NCI-H187 (cell line): Measurements from ENCODE around the gene PCNX3.
"Not testable (repeated sequence)": the region's sequence is repeated elsewhere in the genome, so short reads cannot be mapped to it uniquely, and the experiment has no call there.

Experiments used
- DNase-seq, 2 experiments: peaks; one replicate each; lab custom pipeline; 2025; lab: John Stamatoyannopoulos, UW

Gene PCNX3

DNA sequence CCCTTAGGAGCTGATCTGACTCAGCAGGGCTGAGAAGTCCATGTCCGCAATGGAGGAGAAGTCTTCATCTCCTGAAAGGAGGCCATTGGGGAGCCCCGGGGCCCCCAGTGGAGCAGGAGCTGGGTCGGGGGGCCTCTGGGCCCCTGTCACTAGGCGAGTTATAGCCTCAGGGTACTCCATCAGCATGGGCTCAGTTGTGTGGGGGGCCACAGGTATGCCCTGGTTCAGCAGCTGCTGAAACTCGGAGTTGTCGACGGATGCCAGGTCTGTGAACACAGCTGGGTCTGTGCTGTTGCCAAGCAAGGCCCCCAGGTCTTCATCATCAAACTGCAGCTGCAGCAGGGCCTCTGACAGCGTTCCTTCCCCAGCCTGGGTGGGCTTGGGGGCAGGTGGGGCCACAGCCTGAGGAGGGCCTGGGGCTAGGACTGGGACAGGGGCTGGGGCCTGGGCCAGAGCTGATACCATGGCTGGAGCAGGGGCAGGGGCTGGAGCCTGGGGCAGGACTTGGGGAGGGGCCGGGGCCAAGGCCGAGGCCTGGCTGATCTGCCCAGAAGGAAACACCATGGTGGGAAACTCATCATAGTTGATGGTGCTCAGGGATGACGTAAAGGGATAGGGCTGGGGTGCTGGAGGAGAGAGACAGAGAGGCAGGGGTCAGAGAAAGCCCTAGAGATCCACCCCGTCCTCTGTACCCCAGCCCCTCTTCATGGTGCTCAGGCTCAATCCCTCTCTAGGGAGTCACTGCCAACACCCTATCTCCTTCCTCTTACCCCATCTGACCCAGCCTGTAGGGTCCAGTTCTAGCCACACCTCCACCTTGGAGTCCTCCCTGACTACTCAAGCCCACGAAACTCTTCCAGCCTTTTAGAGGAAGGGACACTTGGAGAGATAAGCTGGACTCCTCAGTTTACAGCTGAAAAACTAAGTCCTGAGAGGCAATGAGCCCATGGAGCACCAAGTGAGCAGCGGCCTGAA is 39.1 kb downstream of the PCNX3 start:
- DNase-seq: no peak

DNA sequence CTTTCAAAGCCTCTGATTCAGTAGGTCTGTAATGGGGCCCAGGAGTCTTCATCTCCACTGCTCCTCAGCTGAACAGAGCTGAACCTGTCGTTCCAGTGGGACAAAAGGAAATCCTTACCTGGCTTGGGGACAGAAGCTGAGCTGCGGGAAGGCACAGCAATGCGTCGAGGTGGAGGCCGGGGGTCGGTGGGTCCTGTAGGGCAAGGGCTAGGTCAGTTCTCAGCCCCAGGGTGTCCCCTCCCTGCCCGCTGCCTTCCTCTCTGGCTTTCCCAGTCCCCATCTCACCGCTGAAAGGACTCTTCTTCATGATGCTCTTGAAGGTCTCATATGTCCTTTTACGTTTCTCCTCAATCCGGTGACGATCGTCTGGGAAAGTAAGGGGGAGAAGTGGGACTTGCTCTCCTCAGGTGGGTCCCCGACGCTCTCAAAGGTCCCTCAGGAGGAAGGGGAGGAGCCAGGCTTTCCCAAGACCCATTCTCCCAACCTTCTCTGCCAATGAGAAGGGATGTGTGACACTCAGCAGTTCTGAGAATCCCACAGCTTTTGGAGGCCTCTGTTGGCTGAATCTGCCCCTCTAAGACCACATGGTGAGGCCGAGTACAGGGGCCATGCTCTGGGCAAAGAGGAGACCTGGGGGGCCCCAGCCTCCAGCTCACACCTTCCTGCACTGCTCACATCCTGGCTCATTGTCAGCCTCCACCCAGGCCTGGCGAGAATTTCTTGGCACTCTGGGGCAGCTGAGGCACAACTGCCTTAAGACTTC is 40.2 kb downstream of the PCNX3 start:
- DNase-seq: no peak

DNA sequence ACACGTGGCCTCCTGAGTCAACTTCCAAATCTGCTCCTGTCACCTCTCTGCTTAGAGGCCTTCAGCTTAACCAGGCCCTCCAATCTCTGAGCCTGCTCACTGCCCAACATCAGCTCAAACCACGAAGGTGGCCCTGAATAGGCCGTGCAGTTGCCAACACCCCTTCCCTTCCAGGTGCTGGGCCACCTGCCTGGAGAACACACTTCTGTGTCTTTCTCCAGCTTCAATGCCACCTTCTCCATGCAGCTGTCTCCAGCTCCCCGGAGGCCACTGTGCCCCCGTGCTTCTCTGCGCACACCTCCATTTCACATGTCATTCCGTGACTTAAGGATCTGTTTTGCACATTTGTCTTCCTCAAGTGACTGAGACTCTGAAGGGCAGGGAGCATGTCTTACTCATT is 41.9 kb downstream of the PCNX3 start:
- DNase-seq: no peak

DNA sequence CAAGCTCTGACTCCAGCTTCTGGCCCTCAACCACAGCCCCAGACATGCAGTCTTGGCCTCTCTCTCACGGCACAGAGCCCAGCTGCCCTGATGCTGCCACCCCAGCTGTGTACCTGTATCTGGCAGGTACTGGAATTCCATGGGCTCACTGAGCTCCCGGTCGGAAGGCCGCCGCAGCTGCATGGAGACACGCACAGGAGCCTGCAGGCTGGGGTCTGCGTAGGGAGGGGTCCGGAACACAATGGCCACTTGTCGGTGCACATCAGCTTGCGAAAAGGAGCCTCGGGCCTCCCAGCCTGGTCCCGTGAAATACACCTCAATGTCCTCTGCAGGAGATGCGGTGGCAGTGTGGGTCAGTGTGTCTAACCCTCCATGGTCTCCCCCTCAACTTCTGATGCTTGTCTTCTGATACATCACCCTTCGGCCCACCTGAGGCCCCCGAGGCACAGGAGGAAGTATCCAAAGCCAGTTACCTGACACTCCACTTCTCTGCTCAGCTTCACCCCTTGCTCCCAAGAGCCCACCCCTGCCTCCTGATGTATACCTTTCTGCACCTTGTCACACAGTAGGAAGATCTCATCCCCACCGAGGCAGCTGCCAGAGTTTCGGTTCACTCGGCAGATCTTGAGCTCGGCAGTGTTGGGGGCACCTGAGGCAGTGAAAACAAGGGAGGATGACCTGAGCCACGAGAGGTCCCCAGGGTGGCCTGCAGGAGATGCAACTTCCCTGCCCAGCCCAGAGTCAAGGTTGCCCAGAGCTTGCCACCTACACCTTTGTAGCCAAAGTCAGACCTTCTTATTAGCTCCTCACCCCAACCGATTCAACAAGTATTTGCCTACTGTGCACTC is 42.8 kb downstream of the PCNX3 start:
- DNase-seq: no peak

DNA sequence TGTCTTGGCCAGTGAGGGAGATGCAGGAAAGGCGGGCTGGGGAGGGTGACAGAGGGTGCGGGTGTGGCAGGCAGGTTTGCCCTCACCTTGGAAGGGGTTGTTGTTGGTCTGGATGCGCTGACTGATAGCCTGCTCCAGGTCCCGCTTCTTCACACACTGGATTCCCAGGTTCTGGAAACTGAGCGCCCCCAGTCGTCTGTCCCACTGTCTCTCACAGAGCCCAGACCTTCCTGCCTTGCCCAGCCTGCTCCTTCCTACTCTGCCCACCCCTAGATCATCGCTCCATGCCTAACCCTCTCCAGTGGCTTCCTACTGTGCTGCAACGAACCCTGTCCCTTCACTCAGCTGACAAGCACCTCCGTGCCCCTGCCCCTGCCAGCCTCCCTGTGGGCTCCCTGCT is 44.5 kb downstream of the PCNX3 start:
- no peak for DNase-seq

DNA sequence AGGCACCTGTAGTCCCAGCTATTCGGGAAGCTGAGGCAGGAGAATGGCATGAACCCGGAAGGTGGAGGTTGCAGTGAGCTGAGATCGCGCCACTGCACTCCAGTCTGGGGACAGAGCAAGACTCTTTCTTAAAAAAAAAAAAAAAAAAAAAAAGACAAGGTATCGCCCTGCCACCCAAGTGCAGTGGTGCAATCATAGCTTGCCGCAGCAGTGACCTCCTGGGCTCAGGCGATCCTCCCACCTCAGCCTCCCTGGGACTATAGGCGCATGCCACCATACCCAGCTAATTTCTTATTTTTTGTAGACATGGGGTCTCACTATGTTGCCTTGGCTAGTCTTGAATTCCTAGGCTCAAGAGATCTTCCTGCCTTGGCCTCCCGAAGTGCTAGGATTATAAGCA is 45.3 kb downstream of the PCNX3 start:
- DNase-seq: not testable (repeated sequence)

DNA sequence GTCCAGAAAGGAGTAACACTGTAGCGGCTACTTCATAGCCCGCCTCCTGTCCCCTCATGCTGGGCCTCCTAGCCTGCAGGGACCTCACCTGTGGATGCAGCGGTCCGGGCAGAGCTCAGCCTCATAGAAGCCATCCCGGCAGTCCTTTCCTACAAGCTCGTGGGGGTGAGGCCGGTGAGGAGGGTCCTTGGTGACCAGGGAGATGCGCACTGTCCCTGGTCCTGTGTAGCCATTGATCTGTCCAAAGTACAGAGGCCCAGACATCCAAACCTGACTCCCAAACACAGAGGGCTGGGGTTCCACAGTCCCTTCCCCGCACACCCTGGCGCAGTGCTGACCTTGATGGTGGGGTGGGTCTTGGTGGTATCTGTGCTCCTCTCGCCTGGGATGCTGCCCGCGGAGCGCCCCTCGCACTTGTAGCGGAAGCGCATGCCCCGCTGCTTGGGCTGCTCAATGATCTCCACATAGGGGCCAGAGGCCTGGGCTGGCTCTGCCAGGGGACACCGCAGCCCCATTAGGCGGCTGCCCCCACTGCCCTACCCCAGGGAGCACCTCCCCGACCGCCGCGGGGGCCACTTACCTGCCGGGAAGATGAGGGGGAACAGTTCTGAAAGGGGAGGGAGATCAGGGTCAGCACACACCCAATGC is 46.1 kb downstream of the PCNX3 start:
- no peak for DNase-seq

DNA sequence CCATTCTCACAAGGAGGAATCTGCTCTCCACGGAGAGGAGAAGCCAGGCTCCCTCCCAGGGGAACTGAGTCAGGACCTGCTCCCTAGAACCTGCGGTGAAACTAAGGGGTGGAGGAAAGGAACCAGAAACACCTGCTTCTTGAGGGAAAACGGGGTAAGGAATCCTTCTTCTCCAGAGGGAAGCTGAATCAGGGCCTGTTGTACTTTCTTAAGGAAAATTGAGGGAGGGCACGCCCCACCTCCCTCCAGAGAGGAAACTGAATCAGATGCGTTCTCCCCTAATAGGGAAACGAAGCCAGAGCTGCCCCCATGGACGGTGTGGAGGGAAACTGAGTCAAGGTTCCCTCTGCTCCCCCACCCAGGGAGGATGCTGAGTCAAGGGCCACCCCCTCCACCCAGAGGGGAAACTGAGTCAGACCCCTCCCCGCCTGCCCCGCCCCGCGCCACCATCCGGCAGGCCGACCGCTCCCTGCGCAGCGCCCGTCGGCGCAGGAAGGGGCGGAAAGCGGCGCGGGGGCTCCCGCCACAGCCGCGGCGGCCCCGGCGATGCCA is 46.7 kb downstream of the PCNX3 start:
- DNase-seq: no peak

DNA sequence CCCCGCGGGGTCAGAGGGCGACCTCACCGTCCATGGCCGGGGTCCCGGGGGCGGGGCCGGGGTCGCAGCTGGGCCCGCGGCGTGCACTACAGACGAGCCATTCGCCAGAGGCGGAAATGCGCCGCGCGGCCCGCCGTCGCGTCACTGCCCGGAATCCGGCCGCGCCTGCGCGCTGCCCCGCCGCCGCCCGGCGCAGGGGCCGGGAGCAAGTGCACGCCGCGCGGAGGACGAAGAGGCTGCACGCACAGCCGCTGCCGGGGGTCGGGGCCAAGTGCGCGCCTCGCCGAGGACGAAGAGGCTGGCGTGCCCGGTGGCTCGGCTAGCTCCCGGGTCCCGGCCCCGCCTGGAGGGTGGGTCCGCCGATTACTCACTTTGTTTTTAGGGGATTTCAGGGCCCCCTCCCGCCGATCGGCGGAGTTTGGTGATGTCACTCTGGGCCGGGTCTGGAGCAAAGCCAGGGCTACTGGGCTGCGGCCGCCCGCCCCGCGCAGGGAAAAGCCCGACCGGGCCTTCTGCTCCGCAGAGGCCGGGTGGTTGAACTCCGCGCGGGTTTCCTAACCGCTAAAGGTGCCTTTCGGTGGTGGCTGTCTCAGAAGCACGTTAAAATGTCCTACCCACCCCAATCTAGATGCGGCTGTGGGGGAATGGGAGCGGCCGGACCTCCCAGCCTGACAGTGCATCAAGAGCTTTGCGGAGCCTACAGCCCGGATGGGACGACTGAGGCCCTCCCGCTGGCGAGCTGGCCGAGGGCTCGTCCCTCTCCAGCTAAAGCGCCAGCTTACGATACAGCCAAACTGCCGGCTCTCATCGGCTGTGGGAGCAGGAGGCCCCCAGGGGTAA is 47.4 kb downstream of the PCNX3 start, which contains the start of gene RELA:
TSS of gene RELA (minus strand) at position 118 of the 840 bp plus-strand sequence. CDS start at position 34, 84 bp downstream.
- peak; percentile 42 to 74 for DNase-seq

DNA sequence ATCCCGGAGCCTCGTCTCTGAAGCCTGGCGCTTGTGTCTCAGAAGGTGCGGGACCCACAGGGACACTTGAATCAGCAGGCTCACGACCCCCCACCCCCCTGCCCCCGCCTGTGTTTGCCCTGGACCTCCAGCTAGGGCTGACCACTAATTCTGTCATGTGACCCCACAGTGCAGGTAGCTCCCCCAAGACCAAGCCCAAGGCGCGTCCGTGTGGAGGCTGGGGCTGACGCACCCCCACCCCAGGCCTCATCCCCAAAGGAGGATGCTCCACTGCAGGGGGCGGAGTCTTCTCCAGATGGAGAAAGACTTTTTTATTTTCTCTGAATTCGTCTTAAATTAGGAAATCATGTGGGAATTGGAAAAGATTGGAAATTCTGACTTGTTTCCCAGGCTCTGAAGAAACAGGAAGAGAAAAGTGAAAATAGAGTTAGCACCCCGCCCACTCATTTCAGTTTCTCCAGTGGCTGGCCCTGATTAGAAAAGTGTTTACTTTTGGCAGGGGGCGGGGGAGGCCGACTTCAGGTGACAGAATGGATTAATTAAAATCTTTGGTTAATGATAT is 48.1 kb downstream of the PCNX3 start:
- no peak for DNase-seq

DNA sequence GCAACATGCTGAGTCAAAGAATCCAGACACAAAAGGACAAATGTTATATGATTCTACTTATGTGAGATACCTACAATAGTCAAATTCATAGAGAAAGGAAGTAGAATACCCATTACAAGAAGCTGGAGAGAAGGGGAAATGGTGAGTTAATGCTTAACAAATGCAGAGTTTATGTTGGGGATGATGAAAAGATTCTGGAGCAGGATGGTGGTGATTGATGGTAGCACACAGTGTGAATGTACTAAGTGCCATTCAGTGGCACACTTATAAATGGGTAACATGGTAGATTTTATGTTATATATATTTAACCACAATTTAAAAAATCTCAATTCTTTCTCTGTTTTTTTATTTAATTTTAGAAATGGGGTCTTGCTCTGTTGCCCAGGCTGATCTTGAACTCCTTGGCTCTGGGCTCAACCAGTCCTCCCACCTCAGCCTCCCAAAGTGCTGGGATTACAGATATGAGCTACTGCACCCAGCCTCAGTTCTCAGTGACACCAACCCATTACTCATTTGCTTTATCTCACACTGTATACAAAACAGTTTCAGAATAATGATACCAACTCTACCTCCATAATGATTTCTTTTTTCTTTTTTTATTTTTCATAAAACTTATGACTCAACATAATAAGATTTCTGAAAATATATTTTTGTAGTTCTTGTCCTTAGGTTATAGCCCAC is 56.7 kb downstream of the PCNX3 start:
- no peak for DNase-seq

DNA sequence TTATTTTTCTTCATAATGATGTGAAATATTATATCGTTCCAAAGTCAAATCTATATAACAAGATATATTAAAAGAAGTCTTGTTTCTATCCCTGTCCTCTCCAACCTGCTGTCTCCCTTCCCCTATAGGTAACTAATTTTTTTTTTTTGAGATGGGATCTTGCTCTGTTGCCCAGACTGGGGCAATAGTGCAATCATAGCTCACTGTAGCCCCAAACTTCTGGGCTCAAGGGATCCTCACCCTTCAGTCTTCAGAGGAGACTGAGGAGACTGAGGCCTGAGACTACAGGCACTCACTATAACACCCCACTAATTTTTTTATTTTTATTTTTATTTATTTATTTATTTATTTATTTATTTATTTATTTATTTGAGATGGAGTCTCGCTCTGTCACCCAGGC is 57.4 kb downstream of the PCNX3 start:
- no peak for DNase-seq

DNA sequence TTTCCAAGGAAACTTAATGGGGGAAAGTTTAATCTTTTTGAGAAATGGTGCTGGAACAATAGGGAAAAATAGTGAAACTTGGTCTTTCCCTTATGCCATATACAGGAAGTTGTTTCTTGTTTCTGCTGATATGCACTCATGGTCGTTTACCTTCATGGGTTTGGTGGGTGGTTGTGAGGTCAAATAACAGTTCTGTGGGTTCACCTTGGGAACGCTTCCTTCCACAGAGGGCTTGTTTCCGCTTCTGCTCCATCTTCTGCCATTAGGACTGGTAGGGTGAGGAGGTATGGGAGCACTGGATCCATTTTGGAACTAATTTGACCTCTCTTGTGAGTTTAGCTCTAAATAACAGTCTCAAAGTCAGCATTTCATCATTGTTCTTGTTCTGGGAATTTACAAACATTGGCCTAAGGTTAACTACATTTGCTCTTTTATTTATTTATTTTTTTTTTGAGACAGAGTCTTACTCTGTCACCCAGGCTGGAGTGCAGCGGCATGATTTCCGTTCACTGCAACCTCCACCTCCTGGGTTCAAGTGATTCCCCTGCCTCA is 64.7 kb downstream of the PCNX3 start:
- DNase-seq: no peak

DNA sequence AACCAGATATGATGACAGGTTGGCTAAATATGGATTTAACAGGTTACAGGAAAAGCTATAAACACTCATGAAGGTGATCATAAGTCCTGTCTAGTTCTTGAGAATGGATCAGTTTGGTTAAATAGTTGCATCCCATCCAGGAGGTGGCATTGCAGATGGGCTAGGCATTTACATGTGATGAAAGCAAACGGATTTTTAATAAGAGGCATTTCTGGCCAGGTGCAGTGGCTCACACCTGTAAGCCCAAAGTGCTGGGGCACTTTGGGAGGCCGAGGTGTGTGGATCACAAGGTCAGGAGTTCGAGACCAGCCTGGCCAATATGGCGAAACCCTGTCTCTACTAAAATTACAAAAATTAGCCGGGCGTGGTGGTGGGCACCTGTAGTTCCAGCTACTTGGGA is 67.9 kb downstream of the PCNX3 start:
- DNase-seq: not testable (repeated sequence)

DNA sequence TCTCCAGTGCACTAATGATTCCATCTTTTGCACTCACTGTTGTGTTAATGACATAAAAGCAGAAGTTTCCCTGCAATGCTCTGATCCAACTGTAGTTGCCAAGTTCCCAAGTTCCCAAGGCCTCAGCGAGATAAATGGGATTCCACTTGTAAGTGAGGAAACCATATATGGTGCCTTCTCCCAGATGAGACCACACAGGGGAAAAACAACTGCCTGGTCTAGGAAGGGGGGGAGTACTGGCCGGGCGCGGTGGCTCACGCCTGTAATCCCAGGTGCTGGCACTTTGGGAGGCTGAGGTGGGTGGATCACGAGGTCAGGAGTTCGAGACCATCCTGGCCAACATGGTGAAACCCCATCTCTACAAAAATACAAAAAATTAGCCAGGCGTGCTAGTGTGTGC is 70.4 kb downstream of the PCNX3 start:
- no peak for DNase-seq
